GM13976 (cell line): ENCODE measurements around the gene C10orf95.

ENCODE experiments used
- DNase-seq: peaks from one replicate; pipeline ENCODE4 v3.0.0; 2012; ENCODE audit warnings: low spot score
- CTCF ChIP-seq: IDR thresholded peaks from 2 replicates; pipeline ENCODE4 v1.5.1; 2012; ENCODE audit warnings: borderline replicate concordance, mild to moderate bottlenecking; ENCODE audit not compliant: insufficient read depth; ENCODE audit errors: extremely low read depth, missing control alignments, control extremely low read depth
- in situ Hi-C: fragments of 300-500 bp; cut with MboI; formaldehyde crosslinking; loops from one replicate; pipeline ENCODE4 v1.12.0; 2022; ENCODE audit warnings: low sequenced_read_pairs, mixed read lengths, inconsistent platforms; ENCODE audit not compliant: unreplicated experiment

C10orf95 gene

GRCh38 chr10:102491136-102491535 is 39.8 kb upstream of the C10orf95 start:
- no peak for TF ChIP-seq CTCF
- DNase-seq: no peak

GRCh38 chr10:102485093-102485784 is 33.9 kb upstream of the C10orf95 start:
- in situ Hi-C loops: no loop called here
- TF ChIP-seq CTCF: no peak
- no peak for DNase-seq

More at GRCh38 chr10:102491136-102491535, 39.8 kb upstream of the C10orf95 start:
- in situ Hi-C loops: no loop called here

- TF ChIP-seq CTCF: no peak
- in situ Hi-C loops: no loop called here
- DNase-seq: no peak
Observed at GRCh38 chr10:102484021-102484420, 32.7 kb upstream of the C10orf95 start.

- in situ Hi-C loops: no loop called here
Observed at GRCh38 chr10:102480396-102480795, 29.1 kb upstream of the C10orf95 start.

GRCh38 chr10:102479651-102480050 is 28.3 kb upstream of the C10orf95 start:
- in situ Hi-C loops: no loop called here
- no peak for TF ChIP-seq CTCF
- DNase-seq: no peak

More at GRCh38 chr10:102480396-102480795, 29.1 kb upstream of the C10orf95 start:
- TF ChIP-seq CTCF: no peak
- no peak for DNase-seq

GRCh38 chr10:102476466-102477141 is 25.3 kb upstream of the C10orf95 start:
- in situ Hi-C loops: no loop called here
- no peak for DNase-seq
- no peak for TF ChIP-seq CTCF
